A673 (cell line): ENCODE results near the gene SMTNL1. TPM values are rescaled to one million over a fixed set of nuclear protein-coding genes. Genes with fewer than 3 reads are reported as not detected.
"Not testable (repeated sequence)": the region's sequence is repeated elsewhere in the genome, so short reads cannot be mapped to it uniquely, and the experiment has no call there.

Experiments
- BruUV-seq: library from RNA; stranded (reverse); fragments of 400-500 nt; replicated peaks from 2 replicates; lab custom pipeline; 2021; lab: Mats Ljungman, UMichigan
- CTCF ChIA-PET: fragments of 300-600 bp; sonication (Branson Sonifier 250); formaldehyde crosslinking; loops from one replicate; lab custom pipeline; 2022; ENCODE audit warnings: antibody characterized with exemption; lab: Charles Lee
- POLR2A ChIA-PET: fragments of 300-600 bp; sonication (Branson Sonifier 250); formaldehyde crosslinking; loops from one replicate; lab custom pipeline; 2022; ENCODE audit warnings: antibody characterized with exemption; ENCODE audit not compliant: low non-redundant PET; lab: Charles Lee
- DNase-seq: peaks from one replicate; pipeline ENCODE4 v3.0.0-alpha.2; 2015; ENCODE audit warnings: low spot score
- H3K27ac ChIP-seq: fragments of 200-600 bp; sonication (generic); 2 replicates; pipeline ENCODE4 v1.5.1; 2016; ENCODE audit warnings: mixed run types, low read depth, mild to moderate bottlenecking, mixed read lengths, antibody characterized with exemption, low read length; ENCODE audit not compliant: poor library complexity, severe bottlenecking
- H3K27me3 ChIP-seq: fragments of 200-600 bp; sonication (generic); replicated peaks from 2 replicates; pipeline ENCODE4 v1.6.1; 2017; ENCODE audit warnings: mixed run types, low read depth, mild to moderate bottlenecking, mixed read lengths, antibody characterized with exemption, low read length; ENCODE audit not compliant: insufficient read depth, poor library complexity
- H3K36me3 ChIP-seq: fragments of 200-600 bp; sonication (generic); 2 replicates; pipeline ENCODE4 v1.6.1; 2016; ENCODE audit warnings: mixed run types, mild to moderate bottlenecking, mixed read lengths, antibody characterized with exemption, low read length; ENCODE audit not compliant: insufficient read depth, poor library complexity, severe bottlenecking
- H3K4me1 ChIP-seq: fragments of 200-600 bp; sonication (generic); 2 replicates; pipeline ENCODE4 v1.6.1; 2017; ENCODE audit warnings: mixed run types, mild to moderate bottlenecking, mixed read lengths, antibody characterized with exemption, low read length; ENCODE audit not compliant: insufficient read depth, poor library complexity, severe bottlenecking
- H3K4me3 ChIP-seq: fragments of 200-600 bp; sonication (generic); 2 replicates; pipeline ENCODE4 v1.5.1; 2016; ENCODE audit warnings: low read depth, mixed run types, mild to moderate bottlenecking, mixed read lengths, low read length; ENCODE audit not compliant: poor library complexity, severe bottlenecking
- H3K9me3 ChIP-seq: fragments of 200-600 bp; sonication (generic); 2 replicates; pipeline ENCODE4 v1.6.1; 2016; ENCODE audit warnings: mixed run types, low read depth, mild to moderate bottlenecking, mixed read lengths, antibody characterized with exemption, low read length; ENCODE audit not compliant: poor library complexity, severe bottlenecking
- CTCF ChIP-seq: fragments of 300-800, 200-600 bp; sonication (generic); conservative IDR thresholded peaks from 2 replicates; pipeline ENCODE4 v1.5.1; 2017; ENCODE audit warnings: low read depth, mild to moderate bottlenecking, antibody characterized with exemption, low read length, moderate library complexity, mixed read lengths
- EZH2 ChIP-seq: fragments of 200-600 bp; sonication (generic); IDR thresholded peaks from 2 replicates; pipeline ENCODE4 v1.6.1; 2017; ENCODE audit warnings: borderline replicate concordance, low read depth, mild to moderate bottlenecking, mixed read lengths, antibody characterized with exemption, low read length; ENCODE audit not compliant: poor library complexity, severe bottlenecking
- intact Hi-C: fragments of 100-400 bp; cut with micrococcal nuclease; formaldehyde crosslinking; loops from one replicate; pipeline ENCODE4 v1.10.0; 2022; ENCODE audit not compliant: unreplicated experiment
- total RNA-seq: library from RNA; stranded (reverse); gene quantifications from 2 replicates; pipeline ENCODE4 v1.2.3, GENCODE V29; 2021

Gene SMTNL1
- total RNA-seq, 1 experiment from 2014 or later: not detected

- no peaks in the 10 kb centered on the region for H3K27me3 ChIP-seq
- H3K4me1 ChIP-seq: peaks cover 12% of the 10 kb centered on the region
- DNase-seq: peak; percentile 100
- POLR2A ChIA-PET: no interaction called here
- intact Hi-C loops: no loop called here
- TF ChIP-seq CTCF (no peak), EZH2 (no peak)
- peak within 1 kb of the TSS; percentile 95 for H3K4me3 ChIP-seq
- BruUV-seq: no TSS peak
- no peaks in the 10 kb centered on the region for H3K9me3 ChIP-seq
- H3K27ac ChIP-seq: peak within 1 kb of the TSS; percentile 83
- H3K36me3 ChIP-seq: peaks cover 11% of the 10 kb centered on the region
- CTCF ChIA-PET: interaction anchor here (0.5 to 1.0 kb wide), 2 partner anchors 39 to 72 kb away, joined by 3 read pairs; no protein-coding TSS in a partner anchor
Observed at GRCh38 chr11:57530596-57531507, 6.5 kb upstream of the SMTNL1 start, which contains the start of gene TIMM10. Gene TIMM10, minus strand, starts transcription at chr11:57530754. Its CDS starts 565 bp downstream, at chr11:57530189.

GRCh38 chr11:57534449-57534848, 2.9 kb upstream of the SMTNL1 start:
- H3K4me1 ChIP-seq: peaks cover 11% of the 10 kb centered on the region
- H3K27me3 ChIP-seq, DNase-seq, POLR2A ChIA-PET, H3K27ac ChIP-seq, intact Hi-C loops, H3K36me3 ChIP-seq, H3K4me3 ChIP-seq, BruUV-seq, H3K9me3 ChIP-seq: not testable (repeated sequence)
- CTCF ChIA-PET: interaction anchor here (0.6 kb wide), 1 partner anchor 38 kb away, joined by 4 read pairs; no protein-coding TSS in a partner anchor

- H3K9me3 ChIP-seq: no peaks in the 10 kb centered on the region
- H3K27me3 ChIP-seq: no peaks in the 10 kb centered on the region
- intact Hi-C loops: no loop called here
- ChIA-PET CTCF (no interaction called here), POLR2A (interaction anchor here (0.6 kb wide), 1 partner anchor 112 kb away, joined by 4 read pairs; no protein-coding TSS in a partner anchor)
- no peak for DNase-seq
- TF ChIP-seq EZH2: no peak
- TF ChIP-seq CTCF: no peak
- no peak overlapping the region for H3K4me3 ChIP-seq
- BruUV-seq: no TSS peak
- no peaks in the 10 kb centered on the region for H3K4me1 ChIP-seq
- no peaks in the 10 kb centered on the region for H3K36me3 ChIP-seq
- no peak overlapping the region for H3K27ac ChIP-seq
Observed at GRCh38 chr11:57539342-57539741, 1.9 kb downstream of the SMTNL1 start.
